Colonic mucosa (tissue), 4 donors: ENCODE data around the gene ZNF557. TPM values are rescaled to one million over a fixed set of nuclear protein-coding genes. Genes with fewer than 3 reads are reported as not detected.

ENCODE experiments used
- DNase-seq: peaks from one replicate; pipeline ENCODE4 v3.0.0-alpha.2; 2020
- H3K27ac ChIP-seq: fragments of 200-600 bp; one replicate; pipeline ENCODE4 v1.8.0; 2021
- H3K27me3 ChIP-seq: fragments of 200-600 bp; one replicate; pipeline ENCODE4 v1.8.0; 2021
- H3K36me3 ChIP-seq: fragments of 200-600 bp; one replicate; pipeline ENCODE4 v1.8.0; 2021
- H3K4me1 ChIP-seq: fragments of 200-600 bp; one replicate; pipeline ENCODE4 v1.8.0; 2021; ENCODE audit warnings: mild to moderate bottlenecking
- H3K4me3 ChIP-seq: fragments of 200-600 bp; one replicate; pipeline ENCODE4 v1.8.0; 2021
- H3K9ac ChIP-seq, 2 donors: one replicate each; pipeline ENCODE4 v1.7.0; 2013; ENCODE audit warnings: control low read depth in 2 of 2, low read depth in 2 of 2, low read length in 2 of 2
- H3K9me3 ChIP-seq: fragments of 200-600 bp; one replicate; pipeline ENCODE4 v1.8.0; 2021
- intact Hi-C: fragments of 100-400 bp; cut with DNase I; formaldehyde crosslinking; loops from one replicate; pipeline ENCODE4 v1.14.1; 2022
- total RNA-seq, 2 donors: library from RNA; stranded (reverse); fragmentation: NEBNext Ultra II Directional in 1 of 2; extraction: Animal tissue kit (Norgen Biotek cat#: 25700) in 1 of 2; gene quantifications; one replicate each; pipeline ENCODE4 v1.2.1, GENCODE V29; 2021
- TF ChIP-seq, protein P1 (sequence below): fragments of 200-600 bp; IDR thresholded peaks from one replicate; pipeline ENCODE4 v1.8.0; 2022; ENCODE audit warnings: antibody characterized with exemption, mild to moderate bottlenecking
- donor health status: healthy.
- donor health status: DM: no; HTN: no; CAD: no.
- donor health status: DM: no; HTN: no; CAD: no.

Gene ZNF557
- total RNA-seq, 2 donors from 2014 or later, result 7.5 to 7.9 TPM

DNA sequence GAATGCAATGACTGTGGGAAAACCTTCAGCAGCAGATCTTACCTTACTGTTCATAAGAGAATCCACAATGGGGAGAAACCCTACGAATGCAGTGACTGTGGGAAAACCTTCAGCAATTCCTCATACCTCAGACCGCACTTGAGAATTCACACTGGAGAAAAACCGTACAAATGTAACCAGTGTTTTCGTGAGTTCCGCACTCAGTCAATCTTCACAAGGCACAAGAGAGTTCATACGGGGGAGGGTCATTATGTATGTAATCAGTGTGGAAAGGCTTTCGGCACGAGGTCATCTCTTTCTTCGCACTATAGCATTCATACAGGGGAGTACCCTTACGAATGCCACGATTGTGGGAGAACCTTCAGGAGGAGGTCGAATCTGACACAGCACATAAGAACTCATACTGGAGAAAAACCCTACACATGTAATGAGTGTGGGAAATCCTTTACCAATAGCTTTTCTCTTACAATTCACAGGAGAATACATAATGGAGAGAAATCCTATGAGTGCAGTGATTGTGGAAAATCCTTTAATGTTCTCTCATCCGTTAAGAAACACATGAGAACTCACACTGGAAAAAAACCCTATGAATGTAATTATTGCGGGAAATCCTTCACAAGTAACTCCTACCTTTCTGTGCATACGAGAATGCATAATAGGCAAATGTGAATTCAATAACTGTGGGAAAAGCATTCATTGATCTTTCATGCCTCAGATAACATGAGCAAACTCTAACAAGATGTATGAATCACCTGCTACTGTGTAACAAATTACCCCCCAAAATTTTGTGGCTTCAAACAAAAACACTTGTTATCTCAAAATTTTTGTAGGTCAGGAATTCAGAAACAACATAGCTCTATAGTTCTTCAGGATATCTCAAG is 13.8 kb downstream of the ZNF557 start:
- TF ChIP-seq, protein P1, sequence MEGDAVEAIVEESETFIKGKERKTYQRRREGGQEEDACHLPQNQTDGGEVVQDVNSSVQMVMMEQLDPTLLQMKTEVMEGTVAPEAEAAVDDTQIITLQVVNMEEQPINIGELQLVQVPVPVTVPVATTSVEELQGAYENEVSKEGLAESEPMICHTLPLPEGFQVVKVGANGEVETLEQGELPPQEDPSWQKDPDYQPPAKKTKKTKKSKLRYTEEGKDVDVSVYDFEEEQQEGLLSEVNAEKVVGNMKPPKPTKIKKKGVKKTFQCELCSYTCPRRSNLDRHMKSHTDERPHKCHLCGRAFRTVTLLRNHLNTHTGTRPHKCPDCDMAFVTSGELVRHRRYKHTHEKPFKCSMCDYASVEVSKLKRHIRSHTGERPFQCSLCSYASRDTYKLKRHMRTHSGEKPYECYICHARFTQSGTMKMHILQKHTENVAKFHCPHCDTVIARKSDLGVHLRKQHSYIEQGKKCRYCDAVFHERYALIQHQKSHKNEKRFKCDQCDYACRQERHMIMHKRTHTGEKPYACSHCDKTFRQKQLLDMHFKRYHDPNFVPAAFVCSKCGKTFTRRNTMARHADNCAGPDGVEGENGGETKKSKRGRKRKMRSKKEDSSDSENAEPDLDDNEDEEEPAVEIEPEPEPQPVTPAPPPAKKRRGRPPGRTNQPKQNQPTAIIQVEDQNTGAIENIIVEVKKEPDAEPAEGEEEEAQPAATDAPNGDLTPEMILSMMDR, result no peak
- H3K36me3 ChIP-seq, result peaks cover 57% of the 10 kb centered on the region
- intact Hi-C loops, result no loop called here
- H3K4me1 ChIP-seq, result no peaks in the 10 kb centered on the region
- no peak overlapping the region for H3K27ac ChIP-seq
- no peaks in the 10 kb centered on the region for H3K27me3 ChIP-seq
- no peak overlapping the region for H3K4me3 ChIP-seq
- no peak overlapping the region for H3K9ac ChIP-seq
- no peak for DNase-seq
- H3K9me3 ChIP-seq, result peaks cover 32% of the 10 kb centered on the region

DNA sequence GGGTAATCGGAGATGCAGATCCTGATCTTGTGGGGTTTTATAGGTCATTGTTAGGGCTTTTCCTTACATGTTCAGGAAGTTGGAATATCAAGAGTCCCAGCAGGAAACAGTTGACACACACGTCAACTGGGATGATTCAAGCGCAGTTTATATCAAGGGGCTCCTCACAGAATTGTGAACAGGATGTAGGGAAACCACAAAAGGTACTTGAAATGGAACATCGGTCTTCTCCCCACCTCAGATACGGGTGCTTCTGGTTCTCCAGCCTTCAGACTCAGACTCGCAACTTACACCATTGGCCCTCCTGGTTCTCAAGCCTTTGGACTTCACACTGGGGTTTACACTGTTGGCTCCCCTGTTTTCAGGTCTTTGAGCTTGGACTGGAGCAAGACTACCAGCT is 19.5 kb downstream of the ZNF557 start:
- TF ChIP-seq, protein P1, result no peak
- Histone ChIP-seq H3K4me1 (no peaks in the 10 kb centered on the region), H3K9ac (no peak overlapping the region), H3K4me3 (no peak overlapping the region), H3K9me3 (peaks cover 12% of the 10 kb centered on the region), H3K36me3 (peaks cover 7% of the 10 kb centered on the region), H3K27ac (no peak overlapping the region), H3K27me3 (no peaks in the 10 kb centered on the region)
- intact Hi-C loops, result no loop called here
- DNase-seq, result no peak

DNA sequence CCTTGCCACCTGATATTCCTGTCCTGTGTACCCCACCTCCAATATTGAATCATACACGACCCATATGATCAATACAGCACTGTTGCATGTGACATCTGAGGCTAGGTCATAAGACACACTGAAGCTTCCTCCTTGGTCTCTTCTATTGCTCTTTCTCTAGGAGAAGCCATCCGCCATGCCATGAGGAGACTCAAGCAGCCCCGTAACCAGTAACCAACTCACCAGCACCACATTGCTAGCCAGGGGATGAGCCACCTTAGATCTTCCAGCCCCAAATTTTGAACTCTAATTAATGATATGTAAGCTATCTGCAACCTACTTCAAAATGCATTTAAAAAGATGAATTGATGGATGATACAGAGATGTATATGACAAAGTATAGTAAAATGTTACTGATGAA is 28.6 kb downstream of the ZNF557 start:
- Histone ChIP-seq H3K9me3 (no peaks in the 10 kb centered on the region), H3K27ac (no peak overlapping the region), H3K27me3 (no peaks in the 10 kb centered on the region), H3K9ac (no peak overlapping the region), H3K4me1 (no peaks in the 10 kb centered on the region), H3K36me3 (no peaks in the 10 kb centered on the region), H3K4me3 (no peak overlapping the region)
- DNase-seq, result no peak
- TF ChIP-seq, protein P1, result no peak
- intact Hi-C loops, result no loop called here

DNA sequence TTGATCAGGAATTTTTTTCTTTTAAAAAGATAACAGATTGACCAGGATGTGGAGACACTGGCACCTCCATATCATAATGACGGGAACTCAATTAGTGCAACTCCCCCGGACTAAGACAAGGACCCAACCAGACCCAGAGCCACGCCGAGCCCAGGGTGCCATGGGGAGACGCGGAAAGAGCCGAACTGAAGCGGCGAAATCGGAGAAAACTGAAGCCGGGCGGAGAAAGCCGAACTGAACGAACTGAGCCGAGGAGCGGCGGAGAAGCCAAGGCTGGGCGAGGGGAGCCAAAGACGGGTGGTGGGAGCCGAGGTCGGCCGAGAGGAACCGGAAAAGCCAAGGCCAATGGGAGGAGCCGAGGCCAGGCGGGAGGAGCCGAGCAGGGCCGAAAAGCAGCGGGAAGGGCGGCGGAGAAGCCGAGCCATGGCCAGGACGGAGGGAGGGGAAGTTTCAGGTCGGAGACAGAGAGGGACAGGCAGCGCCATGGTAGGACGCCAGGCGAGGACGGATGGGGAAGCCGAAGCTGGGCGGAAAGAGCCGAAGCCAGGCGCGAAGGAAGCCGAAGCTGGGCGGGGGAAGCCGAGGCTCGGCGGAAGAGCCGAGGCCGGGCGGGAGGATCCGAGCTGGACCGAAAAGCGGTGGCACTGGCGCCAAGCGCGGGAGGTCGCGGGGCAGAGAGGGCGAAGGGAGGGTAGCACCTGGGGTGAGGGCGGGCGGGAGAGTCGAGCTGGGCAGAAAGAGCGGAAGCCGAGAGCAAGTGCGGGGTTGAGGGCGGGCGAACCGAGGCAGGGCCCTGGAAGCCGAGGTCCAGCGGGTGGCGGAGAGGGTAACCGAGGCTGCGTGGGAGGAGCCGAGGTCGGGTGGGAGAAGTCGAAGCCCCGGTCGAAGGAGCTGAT is 29.4 kb downstream of the ZNF557 start:
- H3K27me3 ChIP-seq, result no peaks in the 10 kb centered on the region
- H3K4me3 ChIP-seq, result peak overlapping the region; percentile 68
- intact Hi-C loops, result no loop called here
- H3K4me1 ChIP-seq, result no peaks in the 10 kb centered on the region
- no peaks in the 10 kb centered on the region for H3K9me3 ChIP-seq
- H3K9ac ChIP-seq, result peak overlapping the region; percentile 74 to 95
- peak; percentile 93 for DNase-seq
- TF ChIP-seq, protein P1, result no peak
- H3K36me3 ChIP-seq, result no peaks in the 10 kb centered on the region
- H3K27ac ChIP-seq, result peak overlapping the region; percentile 92

DNA sequence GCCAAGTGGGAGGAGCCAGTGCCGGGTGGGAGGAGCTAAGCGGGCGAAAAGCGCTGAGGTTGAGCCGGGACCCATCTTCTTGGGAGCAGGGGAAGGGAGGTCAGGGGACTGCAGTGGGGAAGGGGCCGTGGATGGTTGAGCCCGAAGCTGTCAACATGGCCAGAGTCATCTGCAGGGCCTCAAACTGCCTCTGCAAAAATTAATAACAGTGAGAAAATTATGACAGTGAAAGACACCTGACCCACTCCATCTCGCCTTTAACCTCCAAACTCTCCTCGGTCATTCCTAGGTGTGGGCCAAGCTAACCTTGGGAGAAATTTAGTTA is 30.1 kb downstream of the ZNF557 start:
- Histone ChIP-seq H3K4me1 (no peaks in the 10 kb centered on the region), H3K9ac (peak overlapping the region; percentile 74 to 95), H3K27ac (peak overlapping the region; percentile 92), H3K9me3 (no peaks in the 10 kb centered on the region), H3K36me3 (no peaks in the 10 kb centered on the region), H3K27me3 (no peaks in the 10 kb centered on the region), H3K4me3 (peak overlapping the region; percentile 68)
- intact Hi-C loops, result no loop called here
- DNase-seq, result no peak
- TF ChIP-seq, protein P1, result no peak
